GM19239 (cell line): ENCODE data around the gene JADE3.

Experiments
- DNase-seq: peaks from one replicate; pipeline ENCODE4 v3.0.0; 2011; ENCODE audit warnings: low spot score; ENCODE audit not compliant: insufficient read length
- FAIRE-seq: peaks from 2 replicates; lab custom pipeline; 2011; peaks lifted over from hg19 to GRCh38; lab: Jason Lieb, UNC

Gene JADE3

DNA sequence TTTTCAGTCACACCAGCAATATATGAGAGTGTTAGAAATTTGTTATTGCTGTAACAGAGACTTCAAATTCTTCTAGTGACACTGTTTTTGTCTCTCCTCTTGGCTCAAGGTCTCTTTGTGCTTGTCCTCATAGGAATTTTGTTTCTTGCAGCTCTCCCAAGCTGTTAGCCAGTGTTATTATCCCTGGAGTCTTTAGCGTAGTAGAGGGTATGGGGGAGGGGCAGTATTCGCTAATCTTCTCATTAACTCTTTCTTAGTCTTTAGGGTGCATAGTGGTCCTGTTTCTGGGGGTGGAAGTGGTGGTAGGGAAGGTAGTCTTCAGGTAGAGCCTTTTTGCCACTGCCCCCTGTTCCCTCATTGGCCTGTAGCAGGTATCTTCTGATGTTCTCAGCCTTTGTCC lies 79.4 kb downstream of the JADE3 start:
- FAIRE-seq (no peak), DNase-seq (no peak)

DNA sequence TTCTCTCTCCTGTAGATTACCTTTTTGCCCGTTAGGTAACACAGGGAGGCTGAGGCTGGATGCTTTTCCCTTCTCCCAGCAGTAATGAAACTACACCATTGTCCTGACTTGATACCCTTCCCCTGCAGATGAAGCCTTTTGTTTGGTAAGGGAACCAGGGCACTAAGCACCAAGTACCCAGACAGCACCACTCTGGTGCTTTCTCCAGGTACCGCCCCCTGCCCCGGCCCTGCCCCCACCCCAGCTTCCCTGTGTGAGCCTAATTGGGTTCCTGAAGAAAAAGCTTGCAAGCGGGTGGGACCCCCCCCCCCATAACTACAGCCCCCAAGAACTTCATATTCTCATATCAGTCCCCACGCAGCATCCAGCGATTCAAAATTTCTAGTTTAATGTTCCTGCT lies 79.8 kb downstream of the JADE3 start:
- FAIRE-seq (no peak), DNase-seq (no peak)

GRCh38 chrX:46994096-46994495 lies 81.9 kb downstream of the JADE3 start:
- FAIRE-seq (no peak), DNase-seq (no peak)

DNA sequence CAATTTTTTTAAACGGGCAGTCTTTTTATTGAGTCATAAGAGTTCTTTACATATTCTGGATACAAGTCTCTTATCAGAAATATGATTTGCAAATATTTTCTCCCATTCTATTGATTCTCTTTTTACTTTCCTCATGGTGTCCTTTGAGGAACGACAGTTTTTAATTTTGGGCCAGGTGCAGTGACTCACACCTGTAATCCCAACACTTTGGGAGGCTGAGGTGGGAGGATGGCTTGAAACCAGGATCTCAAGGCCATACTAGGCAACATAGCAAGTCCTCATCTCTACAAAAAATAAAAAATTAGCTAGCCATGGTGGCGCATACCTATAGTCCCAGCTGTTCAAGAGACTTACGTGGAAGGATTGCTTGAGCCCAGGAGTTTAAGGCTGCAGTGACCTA lies 99.9 kb downstream of the JADE3 start:
- FAIRE-seq (no peak), DNase-seq (no peak)

DNA sequence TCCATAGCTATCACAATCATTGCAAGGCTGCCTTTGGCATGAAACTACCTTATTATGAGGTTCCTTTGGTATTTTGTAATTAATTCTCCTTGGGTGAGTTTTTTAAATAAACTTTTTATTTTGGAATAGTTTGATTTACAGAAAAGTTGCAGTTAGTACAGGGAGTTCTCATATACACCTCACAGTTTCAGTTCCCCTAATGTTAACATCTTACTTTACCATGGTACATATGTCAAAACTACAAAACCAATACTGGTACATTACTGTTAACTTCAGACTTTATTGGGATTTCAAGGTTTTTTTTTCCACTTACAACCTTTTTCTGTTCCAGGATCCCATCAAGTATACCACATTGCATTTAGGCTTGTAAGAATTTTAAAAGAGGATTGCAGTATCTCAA lies 114.0 kb downstream of the JADE3 start:
- DNase-seq (no peak), FAIRE-seq (no peak)

GRCh38 chrX:47030339-47030738 lies 118.1 kb downstream of the JADE3 start:
- FAIRE-seq (peak; percentile 82), DNase-seq (peak; percentile 4)

DNA sequence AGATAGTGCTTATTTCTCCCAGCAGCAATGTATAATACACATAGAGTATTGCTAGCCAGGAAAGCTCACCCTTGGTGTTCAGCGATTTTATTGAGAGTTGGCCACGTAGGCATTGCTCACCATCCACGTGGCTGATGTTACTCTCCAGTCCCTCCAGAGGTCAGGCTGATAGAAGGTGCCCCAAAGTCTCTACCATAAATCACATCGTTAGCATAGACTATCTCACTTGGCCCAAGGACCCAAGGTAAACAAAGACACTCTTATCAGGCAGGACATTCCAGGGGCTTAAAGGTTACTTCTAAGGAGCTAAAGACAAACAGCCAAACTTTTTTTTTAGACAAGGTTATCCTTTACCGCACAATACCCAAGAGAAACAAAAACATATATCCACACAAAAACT lies 135.8 kb downstream of the JADE3 start:
- FAIRE-seq (no peak), DNase-seq (no peak)

DNA sequence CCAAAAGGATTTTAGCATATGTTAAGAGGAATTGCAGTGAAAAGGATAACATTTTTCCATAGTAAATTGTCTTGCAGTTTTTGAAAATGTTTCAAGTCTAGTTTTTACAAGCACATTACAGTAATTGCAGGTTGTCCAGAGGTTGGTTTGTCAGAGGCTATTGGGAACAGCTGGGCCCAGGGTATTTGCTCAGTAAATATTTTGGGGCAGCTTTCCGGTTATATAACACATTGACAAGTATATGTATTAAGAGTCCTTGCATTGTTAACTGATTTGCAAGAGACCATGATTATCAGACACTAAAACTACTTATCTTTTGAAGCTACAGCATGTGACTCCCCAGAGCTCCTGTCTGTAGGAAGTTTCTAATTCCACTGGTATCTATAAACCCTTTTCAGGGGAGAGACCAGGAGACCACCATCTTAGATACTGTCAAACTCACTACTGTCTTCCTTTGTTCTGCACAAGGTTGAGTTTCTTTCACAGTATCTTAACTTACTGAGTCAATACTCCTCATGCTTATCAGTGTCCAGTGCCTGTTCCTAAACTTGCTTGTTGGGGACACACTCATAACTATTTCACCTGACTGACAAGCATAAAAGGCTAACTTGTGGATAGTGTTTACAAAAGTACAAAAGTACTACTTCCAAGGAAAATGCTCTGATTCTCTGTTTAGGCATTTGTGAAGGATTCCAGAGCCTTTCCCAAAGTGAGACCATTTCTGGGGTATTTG lies 147.1 kb downstream of the JADE3 start:
- DNase-seq (no peak), FAIRE-seq (no peak)

- FAIRE-seq: no peak
Measured at GRCh38 chrX:47060708-47061107, 148.5 kb downstream of the JADE3 start.

DNA sequence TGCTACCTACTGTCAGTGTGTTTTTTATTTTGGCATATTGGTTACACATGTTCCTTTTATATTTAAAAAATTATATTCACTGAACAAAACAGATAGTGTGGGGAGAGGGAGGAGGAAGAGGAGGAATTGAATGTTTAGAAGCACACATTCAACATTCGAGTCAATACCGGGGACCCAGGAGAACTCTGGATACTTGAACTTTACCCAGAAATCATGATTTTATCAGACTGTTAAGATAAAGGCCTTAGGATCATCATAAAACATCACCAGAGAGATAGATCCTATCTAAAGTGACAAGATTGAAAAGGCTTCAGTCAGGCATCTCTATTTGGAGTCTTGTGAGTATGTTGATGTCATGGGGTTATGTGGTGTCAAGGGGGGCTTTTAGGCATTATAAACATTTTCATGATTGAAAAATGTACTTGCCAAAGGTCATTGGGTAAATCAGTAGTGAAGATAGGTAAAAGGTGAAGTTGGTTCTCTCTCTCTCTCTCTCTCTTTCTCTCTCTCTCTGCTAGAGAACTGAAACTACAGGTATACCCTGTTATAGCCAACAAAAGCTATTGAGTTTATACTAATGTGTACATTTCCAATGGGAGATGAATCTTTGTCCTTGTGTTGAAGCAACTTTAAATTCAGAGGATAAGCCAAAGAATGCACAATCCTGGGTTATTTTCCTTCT lies 149.2 kb downstream of the JADE3 start:
- DNase-seq: no peak
- FAIRE-seq: peak; percentile 63

More at GRCh38 chrX:47060708-47061107, 148.5 kb downstream of the JADE3 start:
- no peak for DNase-seq

DNA sequence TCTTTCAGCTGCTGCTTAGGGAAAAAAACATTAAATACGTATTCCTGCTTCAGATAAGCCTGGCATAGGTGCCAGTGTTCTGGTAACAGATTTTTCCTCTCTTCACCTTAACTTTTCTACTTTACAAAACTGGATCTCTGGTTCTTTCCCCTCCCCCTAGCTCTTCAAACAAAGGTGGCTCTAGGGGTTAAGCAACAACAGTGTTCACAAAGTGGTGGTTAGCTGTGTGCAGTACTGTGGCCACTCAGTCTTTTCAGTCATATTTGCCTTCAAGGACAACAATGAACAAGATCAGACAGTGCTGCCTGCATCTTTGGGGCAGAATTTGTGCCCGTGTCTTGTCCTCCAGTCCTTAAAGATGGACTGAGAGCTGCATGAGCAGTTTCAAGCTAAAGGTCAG lies 151.0 kb downstream of the JADE3 start:
- FAIRE-seq (no peak), DNase-seq (no peak)

- no peak for DNase-seq
- FAIRE-seq: no peak
Measured at GRCh38 chrX:47068214-47068613, 156.0 kb downstream of the JADE3 start.

GRCh38 chrX:47068720-47069119 lies 156.5 kb downstream of the JADE3 start:
- DNase-seq: no peak
- no peak for FAIRE-seq

DNA sequence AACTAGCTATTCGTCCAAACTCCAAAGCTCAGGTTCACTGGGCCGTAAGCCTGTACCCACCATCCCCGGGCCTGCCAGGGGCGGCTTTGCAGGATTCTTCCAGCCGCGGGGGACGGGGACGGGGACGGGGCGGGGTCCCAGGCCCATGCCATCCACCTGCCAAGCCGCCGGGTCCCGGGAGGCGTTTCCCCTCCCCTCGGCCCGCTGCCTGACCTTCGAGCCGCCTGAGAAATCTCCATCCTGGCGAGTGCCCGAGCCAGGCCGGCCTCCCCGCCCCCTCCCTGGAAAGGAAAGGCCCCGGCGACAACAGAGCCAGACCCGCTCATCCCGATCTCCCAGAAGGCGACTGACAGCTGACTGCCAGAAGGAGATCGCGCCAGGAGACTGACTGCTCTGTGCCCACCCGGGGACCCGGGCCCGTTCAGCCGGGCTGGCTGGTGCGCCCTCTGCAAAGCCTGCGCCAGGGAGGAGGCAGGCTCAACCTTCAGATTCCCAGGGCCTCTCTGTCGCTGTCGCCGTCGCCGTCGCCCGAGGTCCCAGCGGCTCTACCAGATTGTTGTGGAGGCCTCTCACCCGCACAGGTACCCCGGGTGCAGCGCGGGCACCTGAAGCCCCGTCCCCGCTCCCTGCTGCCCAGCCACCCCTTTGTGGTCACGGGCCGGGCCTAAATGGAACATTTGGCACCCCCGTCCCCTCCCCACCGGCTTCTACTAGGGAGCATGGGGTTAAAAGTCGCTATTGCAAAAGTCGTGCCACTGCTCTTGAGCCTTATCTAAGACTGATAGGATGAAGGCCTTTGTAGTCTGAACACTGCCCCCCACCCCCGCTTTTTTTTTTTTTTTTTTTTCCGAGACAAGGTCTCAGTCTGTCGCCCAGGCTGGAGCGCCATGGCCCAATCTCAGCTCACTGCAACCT lies 166.2 kb downstream of the JADE3 start, which contains the start of gene RGN:
Gene RGN (plus strand): TSS at position 315 of the 915 bp plus-strand sequence. CDS start 2,702 bp downstream, outside the sequence.
- no peak for DNase-seq
- FAIRE-seq: no peak

- DNase-seq: no peak
- no peak for FAIRE-seq
Measured at GRCh38 chrX:47080215-47080914, 168.1 kb downstream of the JADE3 start.

DNA sequence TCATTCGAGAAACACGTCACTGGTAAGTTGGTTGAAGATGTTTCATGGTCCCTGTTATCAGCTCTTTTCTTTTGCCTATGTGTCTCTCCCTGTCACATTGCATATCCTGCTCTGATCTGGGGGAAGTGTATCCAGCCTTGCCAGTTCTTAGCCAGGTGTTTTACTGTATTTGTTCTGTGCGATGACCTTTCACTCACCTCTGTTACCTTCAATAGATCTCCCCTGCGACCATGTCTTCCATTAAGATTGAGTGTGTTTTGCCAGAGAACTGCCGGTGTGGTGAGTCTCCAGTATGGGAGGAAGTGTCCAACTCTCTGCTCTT lies 168.7 kb downstream of the JADE3 start:
- FAIRE-seq (peak; percentile 33), DNase-seq (no peak)

DNA sequence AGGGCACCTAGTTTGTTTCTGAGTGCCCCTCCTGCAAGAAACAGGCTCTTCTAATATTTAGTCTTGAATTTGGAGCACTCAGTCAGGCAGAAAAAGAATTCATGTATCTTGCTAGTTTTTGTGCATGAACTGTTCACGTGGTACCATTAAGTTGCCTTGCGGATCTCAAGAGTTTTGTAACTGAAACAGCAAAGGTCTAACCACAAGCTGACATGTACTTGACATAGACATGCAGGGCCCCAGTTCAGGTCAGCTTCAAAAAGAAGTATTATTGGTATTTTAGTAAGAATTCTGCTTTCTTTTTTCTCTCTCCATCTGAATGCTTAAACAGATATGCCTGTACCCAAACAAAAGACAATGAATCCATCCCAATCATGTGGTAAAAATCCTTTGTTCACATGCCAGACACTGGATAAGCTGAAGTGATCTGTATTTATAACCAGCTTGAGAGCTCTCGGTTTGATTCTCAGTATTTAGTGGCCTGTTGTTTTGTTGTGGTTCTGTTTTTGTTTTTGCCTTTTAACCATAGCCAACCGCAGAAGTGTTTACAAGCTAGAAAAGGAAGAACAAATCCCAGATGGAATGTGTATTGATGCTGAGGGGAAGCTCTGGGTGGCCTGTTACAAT lies 179.0 kb downstream of the JADE3 start:
- no peak for DNase-seq

GRCh38 chrX:47093248-47093647 lies 181.0 kb downstream of the JADE3 start:
- peak; percentile 84 for FAIRE-seq
- DNase-seq: no peak

More for the DNA sequence above, 179.0 kb downstream of the JADE3 start:
- FAIRE-seq: peak; percentile 85

DNA sequence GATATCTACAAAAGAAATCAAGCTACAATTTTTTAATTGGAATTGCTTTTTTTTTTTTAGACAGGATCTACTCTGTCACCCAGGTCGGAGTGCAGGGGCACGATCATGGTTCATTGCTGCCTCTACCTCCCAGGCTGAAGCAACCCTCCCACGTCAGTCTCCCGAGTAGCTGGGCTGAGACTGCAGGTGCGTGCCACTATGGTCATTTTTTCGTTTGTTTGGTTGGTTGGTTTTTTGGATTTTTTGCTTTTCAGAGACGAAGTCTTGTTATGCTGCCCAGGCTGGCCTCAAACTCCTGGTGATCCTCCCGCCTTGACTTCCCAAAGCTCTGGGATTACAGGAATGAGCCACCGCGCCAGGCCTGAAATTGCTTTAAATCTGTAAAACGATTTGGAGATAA lies 181.6 kb downstream of the JADE3 start:
- FAIRE-seq (no peak), DNase-seq (no peak)

DNA sequence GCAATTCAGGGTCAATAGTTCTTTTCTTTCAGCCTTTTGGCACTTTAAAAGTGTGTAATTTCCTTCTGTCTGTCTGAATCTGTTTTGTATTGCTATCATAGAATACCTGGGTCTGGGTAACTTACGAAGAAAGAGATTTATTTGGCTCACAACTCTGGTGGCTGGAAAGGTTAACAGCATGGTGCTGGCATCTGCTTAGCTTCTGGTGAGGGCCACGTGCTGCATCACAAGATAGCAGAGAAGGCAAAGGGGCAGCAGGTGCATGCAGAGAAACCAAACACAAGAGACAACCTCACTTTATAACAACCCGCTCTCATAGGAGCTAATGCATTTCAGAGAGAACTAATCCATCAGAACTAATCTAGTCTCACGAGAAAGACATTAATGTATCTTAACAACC lies 184.8 kb downstream of the JADE3 start:
- DNase-seq: no peak

More for the DNA sequence above, 184.8 kb downstream of the JADE3 start:
- no peak for FAIRE-seq
